ENCODE measurements around the gene SH3D19. TPM values are rescaled to one million over a fixed set of nuclear protein-coding genes. Genes with fewer than 3 reads are reported as not detected.

Gene SH3D19
- total RNA-seq, 6 experiments from 2014 or later: 40.2 to 53.8 (median 46.9) TPM

DNA sequence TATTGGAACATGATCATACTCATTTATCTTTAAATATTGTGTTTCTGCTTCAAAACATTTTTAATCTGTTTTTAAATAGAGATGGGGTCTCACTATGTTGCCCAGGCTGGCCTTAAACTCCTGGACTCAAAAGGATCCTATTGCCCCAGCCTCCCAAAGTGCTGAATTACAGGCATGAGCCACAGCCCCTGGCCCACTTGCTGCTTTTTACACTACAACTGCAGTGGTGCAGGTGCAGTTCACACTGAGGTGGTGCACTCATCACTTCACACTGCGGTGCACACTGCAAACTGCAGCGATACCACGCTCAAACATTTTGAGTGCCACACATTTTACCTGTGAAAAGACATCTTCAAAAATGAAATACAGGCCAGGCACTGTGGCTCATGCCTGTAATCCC is 215.2 kb downstream of the SH3D19 start:
- Histone ChIP-seq H3K4me1 (no peaks in the 10 kb centered on the region), H3K36me3 (peaks cover 0 to 15% (median 1%) of the 10 kb centered on the region in 4 donors), H3K27ac (no peak overlapping the region), H3K4me3 (no peak overlapping the region), H3K27me3 (no peaks in the 10 kb centered on the region), H3K9me3 (no peaks in the 10 kb centered on the region)
- 90% methylated on average over 3 of the region's 3 CpGs for WGBS (ENCODE audit: insufficient coverage, low coverage, low lambda C conversion rate, missing lambda C conversion rate)
- ATAC-seq: no peak
- intact Hi-C loops (cut with DNase I): loop anchor here in 1 of 2 donors (10.0 kb wide), 1 partner anchor 255 kb away; no protein-coding TSS in a partner anchor
- TF ChIP-seq POLR2A (IDR thresholded peaks at IDR 0.05): no peak
- TF ChIP-seq, protein P1, sequence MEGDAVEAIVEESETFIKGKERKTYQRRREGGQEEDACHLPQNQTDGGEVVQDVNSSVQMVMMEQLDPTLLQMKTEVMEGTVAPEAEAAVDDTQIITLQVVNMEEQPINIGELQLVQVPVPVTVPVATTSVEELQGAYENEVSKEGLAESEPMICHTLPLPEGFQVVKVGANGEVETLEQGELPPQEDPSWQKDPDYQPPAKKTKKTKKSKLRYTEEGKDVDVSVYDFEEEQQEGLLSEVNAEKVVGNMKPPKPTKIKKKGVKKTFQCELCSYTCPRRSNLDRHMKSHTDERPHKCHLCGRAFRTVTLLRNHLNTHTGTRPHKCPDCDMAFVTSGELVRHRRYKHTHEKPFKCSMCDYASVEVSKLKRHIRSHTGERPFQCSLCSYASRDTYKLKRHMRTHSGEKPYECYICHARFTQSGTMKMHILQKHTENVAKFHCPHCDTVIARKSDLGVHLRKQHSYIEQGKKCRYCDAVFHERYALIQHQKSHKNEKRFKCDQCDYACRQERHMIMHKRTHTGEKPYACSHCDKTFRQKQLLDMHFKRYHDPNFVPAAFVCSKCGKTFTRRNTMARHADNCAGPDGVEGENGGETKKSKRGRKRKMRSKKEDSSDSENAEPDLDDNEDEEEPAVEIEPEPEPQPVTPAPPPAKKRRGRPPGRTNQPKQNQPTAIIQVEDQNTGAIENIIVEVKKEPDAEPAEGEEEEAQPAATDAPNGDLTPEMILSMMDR (IDR thresholded peaks at IDR 0.05): no peak
- no peak for DNase-seq

DNA sequence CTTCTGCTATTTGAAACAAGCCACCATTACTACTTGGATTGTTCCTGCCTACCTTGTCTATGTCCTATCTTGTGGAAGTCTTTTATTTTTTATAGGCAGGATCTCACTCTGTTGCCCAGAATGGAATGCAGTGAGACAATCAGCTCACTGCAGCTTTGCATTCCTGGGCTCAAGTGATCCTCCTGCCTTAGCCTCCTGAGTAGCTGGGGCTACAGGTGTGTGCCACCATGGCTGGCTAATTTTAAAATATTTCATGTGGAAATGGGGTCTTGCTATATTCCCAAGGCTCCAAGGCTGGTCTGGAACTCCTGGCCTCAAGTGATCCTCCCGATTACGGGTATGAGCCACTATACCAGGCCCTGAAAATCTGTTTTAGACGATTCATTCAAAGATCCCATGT is 218.3 kb downstream of the SH3D19 start:
- peaks cover 4 to 46% (median 20%) of the 10 kb centered on the region in 4 donors for H3K36me3 ChIP-seq

DNA sequence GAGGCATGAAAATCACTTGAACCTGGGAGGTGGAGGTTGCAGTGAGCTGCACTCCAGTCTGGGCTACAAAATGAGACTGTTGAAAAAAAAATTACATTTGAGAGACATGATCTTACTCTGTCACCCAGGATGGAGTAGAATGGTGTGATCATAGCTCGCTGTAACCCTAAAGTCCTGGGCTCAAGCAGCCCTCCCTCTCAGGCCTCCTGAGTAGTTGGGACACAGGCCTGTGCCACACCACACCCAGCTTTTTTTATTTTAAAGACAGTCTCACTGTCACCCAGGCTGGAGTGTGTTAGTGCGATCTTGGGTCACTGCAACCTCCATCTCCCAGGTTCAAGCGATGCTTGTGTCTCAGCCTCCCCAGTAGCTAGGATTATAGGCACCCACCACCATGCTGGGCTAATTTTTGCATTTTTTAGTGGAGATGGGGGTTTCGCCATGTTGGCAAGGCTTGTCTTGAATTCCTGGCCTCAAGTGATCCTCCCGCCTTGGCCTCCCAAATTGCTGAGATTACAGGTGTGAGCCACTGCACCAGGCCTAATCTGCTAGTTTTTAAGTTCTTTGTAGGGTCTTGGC is 219.9 kb downstream of the SH3D19 start:
- ATAC-seq: peak in 2 of 4 donors; percentile 11 to 37
- H3K27ac ChIP-seq: no peak overlapping the region
- no peak for DNase-seq
- H3K4me1 ChIP-seq: peaks cover 0 to 18% (median 5%) of the 10 kb centered on the region in 4 donors
- H3K4me3 ChIP-seq: no peak overlapping the region
- no peaks in the 10 kb centered on the region for H3K27me3 ChIP-seq
- intact Hi-C loops (cut with DNase I): no loop called here
- TF ChIP-seq, protein P1 (IDR thresholded peaks at IDR 0.05): no peak
- TF ChIP-seq POLR2A (IDR thresholded peaks at IDR 0.05): no peak
- 100% methylated on average over 3 of the region's 5 CpGs for WGBS (ENCODE audit: insufficient coverage, low coverage, low lambda C conversion rate, missing lambda C conversion rate)
- H3K36me3 ChIP-seq: peaks cover 9 to 58% (median 24%) of the 10 kb centered on the region in 4 donors
- H3K9me3 ChIP-seq: no peaks in the 10 kb centered on the region

More for the DNA sequence above, 218.3 kb downstream of the SH3D19 start:
- H3K9me3 ChIP-seq: no peaks in the 10 kb centered on the region
- no peak for TF ChIP-seq POLR2A (IDR thresholded peaks at IDR 0.05)
- TF ChIP-seq, protein P1 (IDR thresholded peaks at IDR 0.05): no peak
- no peak for ATAC-seq
- H3K4me1 ChIP-seq: peaks cover 0 to 4% (median 0%) of the 10 kb centered on the region in 4 donors
- 100% methylated on average over 2 of the region's 3 CpGs for WGBS (ENCODE audit: insufficient coverage, low coverage, low lambda C conversion rate, missing lambda C conversion rate)
- no peak for DNase-seq
- H3K27ac ChIP-seq: no peak overlapping the region
- H3K27me3 ChIP-seq: no peaks in the 10 kb centered on the region
- H3K4me3 ChIP-seq: no peak overlapping the region
- intact Hi-C loops (cut with DNase I): no loop called here

GRCh38 chr4:151104621-151105020 is 220.8 kb downstream of the SH3D19 start:
- ATAC-seq (no peak), DNase-seq (no peak)
- Histone ChIP-seq H3K4me3 (no peak overlapping the region), H3K9me3 (no peaks in the 10 kb centered on the region), H3K27ac (no peak overlapping the region), H3K4me1 (peaks cover 0 to 20% (median 6%) of the 10 kb centered on the region in 4 donors), H3K36me3 (peaks cover 9 to 58% (median 24%) of the 10 kb centered on the region in 4 donors), H3K27me3 (no peaks in the 10 kb centered on the region)
- intact Hi-C loops (cut with DNase I): no loop called here
- 100% methylated on average over 1 of the region's 1 CpG for WGBS (ENCODE audit: insufficient coverage, low coverage, low lambda C conversion rate, missing lambda C conversion rate)
- TF ChIP-seq, protein P1 (IDR thresholded peaks at IDR 0.05): no peak
- TF ChIP-seq POLR2A (IDR thresholded peaks at IDR 0.05): no peak
